HCT116 (cell line): Measurements from ENCODE around the gene TRPM7. TPM values are rescaled to one million over a fixed set of nuclear protein-coding genes. Genes with fewer than 3 reads are reported as not detected.
A peak's percentile ranks its signal among the peaks of the same experiment; 100 is the strongest.
"Not testable (repeated sequence)": the region's sequence is repeated elsewhere in the genome, so short reads cannot be mapped to it uniquely, and the experiment has no call there.

Experiments used
- ATAC-seq: fragments of 200-7000 bp; cut with Tn5 transposase; 2 replicates; pipeline ENCODE4 v1.9.1; 2020; ENCODE audit warnings: mild to moderate bottlenecking, moderate library complexity
- BruUV-seq: library from RNA; stranded (reverse); fragments of 400-500 nt; replicated peaks from 2 replicates; lab custom pipeline; 2021; lab: Mats Ljungman, UMichigan
- CTCF ChIA-PET: fragments of 300-600 bp; sonication (Branson Sonifier 250); formaldehyde crosslinking; loops from one replicate; lab custom pipeline; 2021; ENCODE audit warnings: antibody characterized with exemption; lab: Charles Lee
- POLR2A ChIA-PET: fragments of 300-600, 350-600 bp; sonication (Branson Sonifier 250); formaldehyde crosslinking; loops from one replicate; lab custom pipeline; 2021; ENCODE audit warnings: antibody characterized with exemption; lab: Charles Lee
- RAD21 ChIA-PET, 2 experiments: fragments of 300-600 bp; sonication (Branson Sonifier 250); formaldehyde crosslinking; loops; one replicate each; lab custom pipeline; 2023; ENCODE audit warnings: low total read pairs in 2 of 2; ENCODE audit not compliant: uncharacterized antibody in 2 of 2, unreplicated experiment in 2 of 2, low non-redundant PET in 1 of 2; lab: Charles Lee
- DNase-seq: peaks from one replicate; pipeline ENCODE4 v3.0.0-alpha.2; 2010; ENCODE audit warnings: low read depth, low spot score
- H2AFZ ChIP-seq: fragments of 200-600 bp; shearing (Covaris generic), sonication (generic); 2 replicates; pipeline ENCODE4 v1.6.1; 2017; ENCODE audit warnings: low read depth, mixed run types, mixed read lengths, antibody characterized with exemption, low read length; ENCODE audit not compliant: poor library complexity, severe bottlenecking
- H3K27ac ChIP-seq: 2 replicates; pipeline ENCODE4 v1.5.1; 2012; ENCODE audit warnings: low read depth, low read length
- H3K27me3 ChIP-seq: fragments of 200-600 bp; sonication (generic); 2 replicates; pipeline ENCODE4 v1.6.1; 2016; ENCODE audit warnings: mixed run types, low read length, mixed read lengths; ENCODE audit not compliant: insufficient read depth
- H3K36me3 ChIP-seq, 2 experiments: fragments of 200-500 bp in 1 of 2; fragments of 200-600 bp in 1 of 2; sonication (Bioruptor generic) in 1 of 2; sonication (generic) in 1 of 2; 2 replicates each; pipeline versions ENCODE4 v1.5.1 to v1.6.1; 2014 to 2016; ENCODE audit warnings: low read length in 2 of 2, inconsistent platforms in 1 of 2, mixed read lengths in 1 of 2, mixed run types in 1 of 2; ENCODE audit not compliant: insufficient read depth in 2 of 2, control insufficient read depth in 1 of 2
- H3K4me1 ChIP-seq, 2 experiments: fragments of 200-600 bp in 1 of 2; sonication (generic) in 1 of 2; 2 replicates each; pipeline versions ENCODE4 v1.5.1 to v1.6.1; 2012 to 2017; ENCODE audit warnings: low read length in 2 of 2, inconsistent platforms in 1 of 2, mild to moderate bottlenecking in 1 of 2, mixed read lengths in 1 of 2, mixed run types in 1 of 2, moderate library complexity in 1 of 2; ENCODE audit not compliant: insufficient read depth in 2 of 2, control insufficient read depth in 1 of 2
- H3K4me2 ChIP-seq: fragments of 200-600 bp; sonication (generic); 2 replicates; pipeline ENCODE4 v1.6.1; 2017; ENCODE audit warnings: mixed run types, low read length, mixed read lengths
- H3K4me3 ChIP-seq, 2 experiments: fragments of 200-600 bp in 1 of 2; sonication (generic) in 1 of 2; replicated peaks in 1 of 2; 2 replicates each; pipeline ENCODE4 v1.5.1; 2011 to 2016; ENCODE audit warnings: low read length in 2 of 2, control low read depth in 1 of 2, low read depth in 1 of 2, mild to moderate bottlenecking in 1 of 2, mixed read lengths in 1 of 2, mixed run types in 1 of 2
- H3K79me2 ChIP-seq: fragments of 200-600 bp; sonication (generic); 2 replicates; pipeline ENCODE4 v1.6.1; 2017; ENCODE audit warnings: mild to moderate bottlenecking, mixed run types, low read length, moderate library complexity, mixed read lengths; ENCODE audit not compliant: insufficient read depth
- H3K9ac ChIP-seq: fragments of 200-600 bp; sonication (generic); 2 replicates; pipeline ENCODE4 v1.6.1; 2016; ENCODE audit warnings: low read length, mixed read lengths
- H3K9me2 ChIP-seq: fragments of 200-600 bp; sonication (generic), shearing (Covaris generic); 2 replicates; pipeline ENCODE4 v1.6.1; 2017; ENCODE audit warnings: mixed run types, mild to moderate bottlenecking, moderate library complexity; ENCODE audit not compliant: insufficient read depth
- H3K9me3 ChIP-seq, 2 experiments: fragments of 200-500 bp in 1 of 2; fragments of 200-600 bp in 1 of 2; sonication (Bioruptor generic) in 1 of 2; sonication (generic) in 1 of 2; 2 replicates each; pipeline ENCODE4 v1.6.1; 2014 to 2017; ENCODE audit warnings: low read length in 2 of 2, mixed read lengths in 2 of 2, inconsistent platforms in 1 of 2, low read depth in 1 of 2, mild to moderate bottlenecking in 1 of 2, mixed run types in 1 of 2, moderate library complexity in 1 of 2; ENCODE audit not compliant: control insufficient read depth in 1 of 2, insufficient read depth in 1 of 2
- H4K20me1 ChIP-seq: fragments of 200-600 bp; sonication (generic), shearing (Covaris generic); 2 replicates; pipeline ENCODE4 v1.6.1; 2017; ENCODE audit warnings: mixed run types, mild to moderate bottlenecking, moderate library complexity; ENCODE audit not compliant: insufficient read depth
- CTCF ChIP-seq, 3 experiments: fragments of 200-600 bp in 1 of 3; sonication (generic) in 1 of 3; IDR thresholded peaks in 2 of 3; conservative IDR thresholded peaks in 1 of 3; 2 replicates each; pipeline ENCODE4 v1.5.1; 2012 to 2017; ENCODE audit warnings: low read depth in 2 of 3, low read length in 2 of 3, antibody characterized with exemption in 1 of 3, borderline replicate concordance in 1 of 3, control low read depth in 1 of 3, mild to moderate bottlenecking in 1 of 3, mixed read lengths in 1 of 3, mixed run types in 1 of 3, moderate library complexity in 1 of 3; ENCODE audit not compliant: insufficient read depth in 1 of 3
- RAD21 ChIP-seq: IDR thresholded peaks from 2 replicates; pipeline ENCODE4 v1.6.1; 2012; ENCODE audit warnings: low read depth, mild to moderate bottlenecking
- intact Hi-C: fragments of 100-400 bp; cut with micrococcal nuclease; formaldehyde crosslinking; loops from 2 replicates; pipeline ENCODE4 v1.10.0; 2022
- total RNA-seq: library from RNA; stranded (reverse); gene quantifications from one replicate; pipeline ENCODE4 v1.2.1, GENCODE V29; 2021; ENCODE audit not compliant: unreplicated experiment

Gene TRPM7
- total RNA-seq, 1 experiment from 2014 or later = 26.3 TPM

- H3K9ac ChIP-seq, H3K9me3 ChIP-seq, H3K79me2 ChIP-seq, BruUV-seq, H3K27ac ChIP-seq, H3K4me3 ChIP-seq, H2AFZ ChIP-seq, H3K9me2 ChIP-seq, intact Hi-C loops, H3K27me3 ChIP-seq, H4K20me1 ChIP-seq, H3K4me2 ChIP-seq, H3K4me1 ChIP-seq, POLR2A ChIA-PET: not testable (repeated sequence)
- TF ChIP-seq RAD21 (peak; percentile 16; the same call in 1 of the 2 replicates), CTCF (IDR thresholded peaks at IDR 0.05 in 2 of 3, conservative IDR thresholded peaks at IDR 0.05 in 1 of 3; ENCODE audit: borderline replicate concordance in 1 of 3, insufficient read depth in 1 of 3, low read depth in 2 of 3, low read length in 2 of 3) (peak; percentile 10 to 45 (median 31); a peak in 5 of 6 replicates)
- ATAC-seq (peak; percentile 85; the same call in 1 of the 2 replicates), DNase-seq (peak; percentile 4)
- RAD21 ChIA-PET = interaction anchor here in 1 of 2 experiments (0.7 kb wide), 1 partner anchor 34 kb away, joined by 4 read pairs; no protein-coding TSS in a partner anchor
- H3K36me3 ChIP-seq = peaks cover 7 to 11% of the 10 kb centered on the region in 2 experiments; a peak in 1 of 4 replicates
- CTCF ChIA-PET = interaction anchor here (0.6 to 1.1 kb wide), 8 partner anchors 8 to 279 kb away, joined by 3 to 8 read pairs (median 4); no protein-coding TSS in a partner anchor
These were observed 64.1 kb downstream of the TRPM7 start for GRCh38 chr15:50622361-50622943.

- peaks cover 3 to 13% of the 10 kb centered on the region in 2 experiments; a peak in 2 of 4 replicates for H3K36me3 ChIP-seq
- H3K4me1 ChIP-seq, H3K9me2 ChIP-seq, DNase-seq, H3K4me3 ChIP-seq, CTCF ChIA-PET, intact Hi-C loops, H3K9ac ChIP-seq, H4K20me1 ChIP-seq, RAD21 ChIA-PET, H3K79me2 ChIP-seq, H2AFZ ChIP-seq, BruUV-seq, H3K4me2 ChIP-seq, ATAC-seq, H3K27ac ChIP-seq, H3K27me3 ChIP-seq, POLR2A ChIA-PET, H3K9me3 ChIP-seq: not testable (repeated sequence)
These were observed 69.6 kb downstream of the TRPM7 start for GRCh38 chr15:50616960-50617359.

- peaks cover 3 to 15% of the 10 kb centered on the region in 2 experiments; a peak in 2 of 4 replicates for H3K36me3 ChIP-seq
- H4K20me1 ChIP-seq, DNase-seq, H3K4me2 ChIP-seq, RAD21 ChIA-PET, H3K4me3 ChIP-seq, H3K9me2 ChIP-seq, H3K27me3 ChIP-seq, ATAC-seq, H3K27ac ChIP-seq, H3K4me1 ChIP-seq, BruUV-seq, H2AFZ ChIP-seq, H3K9me3 ChIP-seq, H3K79me2 ChIP-seq, CTCF ChIA-PET, POLR2A ChIA-PET, H3K9ac ChIP-seq, intact Hi-C loops: not testable (repeated sequence)
These were observed 70.0 kb downstream of the TRPM7 start for GRCh38 chr15:50616554-50616953.
